SK-N-SH treated with all-trans-retinoic acid at 6 μM for 48 hours (cell line): Measurements from ENCODE around the gene ZNF423.

Experiments
- ATAC-seq: fragments of 200-7000 bp; cut with Tn5 transposase; 3 replicates; pipeline ENCODE4 v1.9.1; 2020; ENCODE audit warnings: mild to moderate bottlenecking, moderate library complexity
- ARNTL ChIP-seq: fragments of 450-650 bp; formaldehyde crosslinking; IDR thresholded peaks from 2 replicates; pipeline ENCODE4 v1.5.0; 2020; ENCODE audit warnings: low read depth, mild to moderate bottlenecking, moderate library complexity, borderline replicate concordance
- CREB5 ChIP-seq: fragments of 250-450 bp; sonication (Bioruptor Pico); IDR thresholded peaks from 2 replicates; pipeline ENCODE4 v1.5.1; 2020; ENCODE audit warnings: low read depth, mild to moderate bottlenecking, moderate library complexity
- CSDC2 ChIP-seq: fragments of 250-450 bp; sonication (Bioruptor Pico); IDR thresholded peaks from 2 replicates; pipeline ENCODE4 v1.5.0; 2020; ENCODE audit warnings: mild to moderate bottlenecking, moderate library complexity
- CSRNP3 ChIP-seq: fragments of 250-450 bp; sonication (Bioruptor Pico); IDR thresholded peaks from 2 replicates; pipeline ENCODE4 v1.5.1; 2021; ENCODE audit warnings: mild to moderate bottlenecking, moderate library complexity
- ESRRG ChIP-seq: fragments of 250-450 bp; sonication (Bioruptor Pico); IDR thresholded peaks from 2 replicates; pipeline ENCODE4 v1.6.1; 2021; ENCODE audit warnings: mild to moderate bottlenecking
- GLIS3 ChIP-seq: fragments of 250-450 bp; sonication (Bioruptor Pico); IDR thresholded peaks from 2 replicates; pipeline ENCODE4 v1.5.0; 2020; ENCODE audit warnings: mild to moderate bottlenecking, moderate library complexity
- OSR1 ChIP-seq: fragments of 250-450 bp; sonication (Bioruptor Pico); IDR thresholded peaks from 2 replicates; pipeline ENCODE4 v1.8.0; 2022; ENCODE audit warnings: moderate library complexity, mild to moderate bottlenecking, inconsistent platforms
- PATZ1 ChIP-seq: fragments of 250-450 bp; sonication (Bioruptor Pico); IDR thresholded peaks from 2 replicates; pipeline ENCODE4 v1.8.0; 2020; ENCODE audit warnings: mild to moderate bottlenecking, moderate library complexity, borderline replicate concordance
- PPARA ChIP-seq: fragments of 250-450 bp; sonication (Bioruptor Pico); IDR thresholded peaks from 2 replicates; pipeline ENCODE4 v1.5.0; 2020; ENCODE audit warnings: mild to moderate bottlenecking, borderline replicate concordance
- SNAI2 ChIP-seq: fragments of 250-450 bp; sonication (Bioruptor Pico); IDR thresholded peaks from 2 replicates; pipeline ENCODE4 v1.5.0; 2020; ENCODE audit warnings: mild to moderate bottlenecking, moderate library complexity
- TCF4 ChIP-seq: fragments of 250-450 bp; sonication (Bioruptor Pico); IDR thresholded peaks from 2 replicates; pipeline ENCODE4 v1.8.0; 2021; ENCODE audit warnings: mild to moderate bottlenecking, moderate library complexity, borderline replicate concordance
- ZC3H10 ChIP-seq: fragments of 250-450 bp; sonication (Bioruptor Pico); IDR thresholded peaks from 2 replicates; pipeline ENCODE4 v1.5.1; 2021; ENCODE audit warnings: mild to moderate bottlenecking, moderate library complexity
- ZNF565 ChIP-seq: fragments of 450-650 bp; formaldehyde crosslinking; conservative IDR thresholded peaks from 2 replicates; pipeline ENCODE4 v1.5.0; 2020; ENCODE audit warnings: low read depth, mild to moderate bottlenecking, moderate library complexity
- ZNF70 ChIP-seq: fragments of 450-650 bp; formaldehyde crosslinking; IDR thresholded peaks from 2 replicates; pipeline ENCODE4 v1.5.0; 2020; ENCODE audit warnings: mild to moderate bottlenecking, moderate library complexity
- ZNF8 ChIP-seq: fragments of 450-650 bp; formaldehyde crosslinking; IDR thresholded peaks from 2 replicates; pipeline ENCODE4 v1.5.0; 2020; ENCODE audit warnings: mild to moderate bottlenecking, moderate library complexity
- TF ChIP-seq, protein P1 (sequence below): fragments of 250-450 bp; sonication (Bioruptor Pico); IDR thresholded peaks from 2 replicates; pipeline ENCODE4 v1.8.0; 2021; ENCODE audit warnings: low read depth, mild to moderate bottlenecking, moderate library complexity, borderline replicate concordance

ZNF423 gene

DNA sequence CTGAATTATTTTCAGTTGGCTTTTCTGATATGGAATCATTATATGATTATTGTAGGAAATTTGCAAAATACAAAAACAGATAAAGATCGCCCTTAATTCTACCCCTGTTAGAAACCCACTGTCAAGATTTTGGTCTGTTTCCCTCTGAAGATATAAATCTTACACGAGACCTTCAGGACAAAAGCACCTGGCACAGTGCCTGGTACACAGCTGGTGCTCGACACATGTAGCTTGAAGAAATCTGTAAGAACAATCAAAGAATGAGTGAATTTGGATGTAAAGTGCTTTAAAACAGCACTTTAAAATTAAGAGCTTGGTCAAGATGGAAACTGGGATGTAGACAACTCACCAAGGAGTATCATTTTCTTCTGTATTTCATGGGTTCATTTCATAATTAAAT is 301.2 kb downstream of the ZNF423 start (continued):
- TF ChIP-seq PATZ1 = no peak

- no peak for ATAC-seq
These were observed 303.5 kb downstream of the ZNF423 start for GRCh38 chr16:49552313-49552928.

DNA sequence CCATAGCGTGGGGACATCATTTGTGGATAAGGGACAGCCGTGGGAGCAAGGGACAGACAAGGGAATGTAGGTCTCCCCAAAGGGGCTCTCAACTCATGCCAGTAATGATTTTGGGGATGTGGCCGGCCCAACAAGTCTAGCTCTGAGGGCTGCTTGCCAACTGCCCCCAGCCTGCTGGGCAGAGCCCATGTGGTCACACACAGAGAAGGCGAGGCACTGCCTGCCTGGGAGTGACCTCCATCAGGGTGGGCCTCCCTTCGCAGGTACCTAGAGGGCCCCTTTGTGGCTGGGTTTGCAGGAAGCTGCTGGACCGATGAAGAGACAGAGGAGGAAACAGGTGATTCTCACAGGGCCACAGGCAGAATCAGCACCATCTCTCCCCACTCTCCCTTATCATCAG is 305.2 kb downstream of the ZNF423 start:
- TF ChIP-seq OSR1 (CRISPR knock-in tag) = no peak
- no peak for TF ChIP-seq ZNF8 (CRISPR knock-in tag)
- TF ChIP-seq ZC3H10 = no peak
- TF ChIP-seq ARNTL = no peak
- ATAC-seq = no peak

More at GRCh38 chr16:49552313-49552928, 303.5 kb downstream of the ZNF423 start:
- TF ChIP-seq ARNTL (no peak), CREB5 (no peak), OSR1 (CRISPR knock-in tag) (no peak), GLIS3 (no peak)

GRCh38 chr16:49550140-49550539 is 305.8 kb downstream of the ZNF423 start:
- no peak for ATAC-seq
- TF ChIP-seq CSRNP3 (CRISPR knock-in tag) (no peak), ARNTL (no peak), PPARA (CRISPR knock-in tag) (no peak), ZNF70 (CRISPR knock-in tag) (no peak), CSDC2 (CRISPR knock-in tag) (no peak), ZNF565 (CRISPR knock-in tag) (no peak), ESRRG (CRISPR knock-in tag) (no peak), ZC3H10 (no peak), SNAI2 (CRISPR knock-in tag) (no peak), CREB5 (no peak), PATZ1 (no peak), ZNF8 (CRISPR knock-in tag) (no peak), GLIS3 (no peak), TCF4 (CRISPR knock-in tag) (no peak), OSR1 (CRISPR knock-in tag) (no peak)
- TF ChIP-seq, protein P1, sequence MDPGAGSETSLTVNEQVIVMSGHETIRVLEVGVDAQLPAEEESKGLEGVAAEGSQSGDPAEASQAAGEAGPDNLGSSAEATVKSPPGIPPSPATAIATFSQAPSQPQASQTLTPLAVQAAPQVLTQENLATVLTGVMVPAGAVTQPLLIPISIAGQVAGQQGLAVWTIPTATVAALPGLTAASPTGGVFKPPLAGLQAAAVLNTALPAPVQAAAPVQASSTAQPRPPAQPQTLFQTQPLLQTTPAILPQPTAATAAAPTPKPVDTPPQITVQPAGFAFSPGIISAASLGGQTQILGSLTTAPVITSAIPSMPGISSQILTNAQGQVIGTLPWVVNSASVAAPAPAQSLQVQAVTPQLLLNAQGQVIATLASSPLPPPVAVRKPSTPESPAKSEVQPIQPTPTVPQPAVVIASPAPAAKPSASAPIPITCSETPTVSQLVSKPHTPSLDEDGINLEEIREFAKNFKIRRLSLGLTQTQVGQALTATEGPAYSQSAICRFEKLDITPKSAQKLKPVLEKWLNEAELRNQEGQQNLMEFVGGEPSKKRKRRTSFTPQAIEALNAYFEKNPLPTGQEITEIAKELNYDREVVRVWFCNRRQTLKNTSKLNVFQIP (CRISPR knock-in tag) = no peak
- TF ChIP-seq, all 23 proteins: peak for 0
